Progenitor cell of endocrine pancreas (in vitro differentiated cells): ENCODE data around the gene SLC51A. TPM values are rescaled to one million over a fixed set of nuclear protein-coding genes. Genes with fewer than 3 reads are reported as not detected.

Experiments
- DNase-seq: peaks from one replicate; pipeline ENCODE4 v3.0.0; 2021; ENCODE audit warnings: low spot score; ENCODE audit not compliant: unreplicated experiment
- H3K27ac Mint-ChIP-seq: 2 replicates; pipeline ENCODE4 v1.8.0; 2021; ENCODE audit warnings: mild to moderate bottlenecking, moderate library complexity, mixed read lengths
- H3K27me3 Mint-ChIP-seq: 2 replicates; pipeline ENCODE4 v1.8.0; 2021; ENCODE audit warnings: mixed read lengths
- H3K36me3 Mint-ChIP-seq: 2 replicates; pipeline ENCODE4 v1.8.0; 2022; ENCODE audit warnings: mixed read lengths; ENCODE audit not compliant: insufficient read depth
- H3K4me1 Mint-ChIP-seq: 2 replicates; pipeline ENCODE4 v1.8.0; 2021; ENCODE audit warnings: low read depth, mixed read lengths
- H3K4me3 Mint-ChIP-seq: 2 replicates; pipeline ENCODE4 v1.8.0; 2021; ENCODE audit warnings: low read depth, mild to moderate bottlenecking, moderate library complexity, mixed read lengths
- H3K9me3 Mint-ChIP-seq: 2 replicates; pipeline ENCODE4 v1.8.0; 2021; ENCODE audit warnings: low read depth, mixed read lengths
- total RNA-seq: library from RNA; stranded (reverse); gene quantifications from 2 replicates; pipeline ENCODE4 v1.2.1, GENCODE V29; 2021
- TF ChIP-seq, protein P1 (sequence below): fragments of 200-600 bp; sonication (generic); IDR thresholded peaks from one replicate; pipeline ENCODE4 v1.5.0; 2021; ENCODE audit warnings: antibody characterized with exemption, mild to moderate bottlenecking; ENCODE audit not compliant: unreplicated experiment

Gene SLC51A
- total RNA-seq, 1 donor from 2014 or later: 0.34 TPM

DNA sequence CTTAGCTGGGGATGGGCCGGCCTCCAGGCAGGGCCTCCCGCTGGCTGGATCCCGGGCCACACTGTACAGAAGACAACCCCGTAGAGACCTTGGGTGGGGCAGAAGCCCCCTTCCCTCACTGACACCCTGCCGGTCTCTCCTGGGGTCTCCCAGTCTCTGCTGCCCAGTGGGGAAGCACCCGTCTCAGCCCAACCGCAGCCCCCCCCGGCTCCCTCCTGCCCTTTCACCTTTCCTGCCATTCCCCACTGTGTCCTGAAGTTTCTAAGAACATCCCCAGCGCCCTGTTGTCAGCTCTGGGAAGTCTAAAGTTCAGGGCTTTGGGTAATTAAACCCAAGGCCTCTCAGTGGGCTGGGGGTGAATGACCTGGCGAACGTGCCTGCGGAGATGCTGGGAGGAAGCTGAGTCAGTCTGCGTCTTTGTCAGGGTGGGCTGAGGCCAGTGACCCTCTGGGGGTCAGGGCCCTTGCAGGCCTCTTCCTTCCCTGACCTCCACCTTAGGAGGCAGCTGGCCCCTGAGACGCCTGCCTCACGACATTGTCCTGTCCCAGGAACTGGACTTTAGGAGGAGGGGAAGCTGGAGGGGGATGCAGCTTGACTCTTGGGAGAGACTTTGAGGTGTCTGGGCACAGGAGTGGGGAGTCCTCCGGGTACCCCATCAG lies 1.4 kb upstream of the SLC51A start:
- TF ChIP-seq, protein P1, sequence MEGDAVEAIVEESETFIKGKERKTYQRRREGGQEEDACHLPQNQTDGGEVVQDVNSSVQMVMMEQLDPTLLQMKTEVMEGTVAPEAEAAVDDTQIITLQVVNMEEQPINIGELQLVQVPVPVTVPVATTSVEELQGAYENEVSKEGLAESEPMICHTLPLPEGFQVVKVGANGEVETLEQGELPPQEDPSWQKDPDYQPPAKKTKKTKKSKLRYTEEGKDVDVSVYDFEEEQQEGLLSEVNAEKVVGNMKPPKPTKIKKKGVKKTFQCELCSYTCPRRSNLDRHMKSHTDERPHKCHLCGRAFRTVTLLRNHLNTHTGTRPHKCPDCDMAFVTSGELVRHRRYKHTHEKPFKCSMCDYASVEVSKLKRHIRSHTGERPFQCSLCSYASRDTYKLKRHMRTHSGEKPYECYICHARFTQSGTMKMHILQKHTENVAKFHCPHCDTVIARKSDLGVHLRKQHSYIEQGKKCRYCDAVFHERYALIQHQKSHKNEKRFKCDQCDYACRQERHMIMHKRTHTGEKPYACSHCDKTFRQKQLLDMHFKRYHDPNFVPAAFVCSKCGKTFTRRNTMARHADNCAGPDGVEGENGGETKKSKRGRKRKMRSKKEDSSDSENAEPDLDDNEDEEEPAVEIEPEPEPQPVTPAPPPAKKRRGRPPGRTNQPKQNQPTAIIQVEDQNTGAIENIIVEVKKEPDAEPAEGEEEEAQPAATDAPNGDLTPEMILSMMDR: no peak

DNA sequence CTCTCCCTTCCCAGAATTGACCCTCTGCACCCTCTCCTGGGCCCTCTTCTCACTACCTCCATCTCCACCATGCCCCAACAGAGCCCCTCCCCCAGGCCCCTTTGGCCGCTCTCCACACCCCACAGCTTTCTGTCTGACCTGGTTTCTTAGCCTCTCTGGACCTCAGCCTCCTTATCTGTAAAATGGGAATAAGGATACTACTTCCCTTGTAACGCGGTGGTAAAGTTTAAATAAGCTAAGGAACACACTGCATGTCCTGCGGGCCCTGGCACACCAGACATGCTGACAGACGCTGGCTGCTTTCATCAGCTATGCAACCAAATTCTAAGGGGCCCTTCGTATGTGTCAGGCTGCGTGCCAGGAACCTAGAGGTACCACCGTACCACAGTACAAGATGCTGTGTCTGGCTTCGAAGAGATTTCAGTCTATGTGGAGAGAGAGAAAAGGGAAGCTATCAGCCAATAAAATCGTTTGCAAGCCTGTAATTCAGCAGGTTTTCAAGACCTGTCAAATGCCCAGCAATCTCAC lies 777 bp upstream of the SLC51A start:
- Mint-ChIP-seq H3K27ac (no peak overlapping the region), H3K27me3 (peaks cover 21% of the 10 kb centered on the region), H3K9me3 (no peaks in the 10 kb centered on the region), H3K4me3 (no peak overlapping the region), H3K36me3 (no peaks in the 10 kb centered on the region), H3K4me1 (no peaks in the 10 kb centered on the region)
- TF ChIP-seq, protein P1: no peak
- no peak for DNase-seq

More for the DNA sequence above, 1.4 kb upstream of the SLC51A start:
- Mint-ChIP-seq H3K27me3 (peaks cover 27% of the 10 kb centered on the region), H3K27ac (no peak overlapping the region), H3K36me3 (no peaks in the 10 kb centered on the region), H3K9me3 (no peaks in the 10 kb centered on the region), H3K4me3 (no peak overlapping the region), H3K4me1 (no peaks in the 10 kb centered on the region)
- DNase-seq: no peak

DNA sequence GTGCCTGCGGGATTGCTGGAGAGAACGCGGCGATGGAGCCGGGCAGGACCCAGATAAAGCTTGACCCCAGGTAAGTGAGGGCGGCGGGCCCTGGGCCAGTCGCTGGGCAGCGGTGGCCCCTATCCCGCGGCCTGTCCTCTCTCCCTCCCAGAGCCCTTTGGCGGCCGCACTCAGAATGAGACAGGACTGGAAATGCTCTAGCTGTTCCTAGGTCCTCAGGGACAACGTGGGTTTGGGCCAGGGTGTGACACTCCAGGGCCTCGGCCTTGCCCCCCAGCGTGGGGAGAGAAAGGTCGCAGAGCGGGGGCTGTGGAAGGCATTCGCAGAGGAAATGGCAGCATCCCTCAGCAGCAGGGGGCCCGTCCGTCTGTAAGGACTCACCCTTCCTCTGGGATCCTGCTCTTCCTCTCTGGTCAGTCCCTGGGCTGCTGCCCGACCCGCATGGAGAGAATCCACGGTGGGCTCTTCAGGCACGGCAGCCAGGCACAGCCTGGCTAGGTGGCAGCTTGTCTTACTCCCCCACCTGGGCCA lies 412 bp downstream of the SLC51A start:
- Mint-ChIP-seq H3K36me3 (no peaks in the 10 kb centered on the region), H3K9me3 (no peaks in the 10 kb centered on the region), H3K27me3 (peaks cover 15% of the 10 kb centered on the region), H3K4me1 (no peaks in the 10 kb centered on the region), H3K4me3 (no peak overlapping the region), H3K27ac (no peak overlapping the region)
- TF ChIP-seq, protein P1: no peak
- no peak for DNase-seq

DNA sequence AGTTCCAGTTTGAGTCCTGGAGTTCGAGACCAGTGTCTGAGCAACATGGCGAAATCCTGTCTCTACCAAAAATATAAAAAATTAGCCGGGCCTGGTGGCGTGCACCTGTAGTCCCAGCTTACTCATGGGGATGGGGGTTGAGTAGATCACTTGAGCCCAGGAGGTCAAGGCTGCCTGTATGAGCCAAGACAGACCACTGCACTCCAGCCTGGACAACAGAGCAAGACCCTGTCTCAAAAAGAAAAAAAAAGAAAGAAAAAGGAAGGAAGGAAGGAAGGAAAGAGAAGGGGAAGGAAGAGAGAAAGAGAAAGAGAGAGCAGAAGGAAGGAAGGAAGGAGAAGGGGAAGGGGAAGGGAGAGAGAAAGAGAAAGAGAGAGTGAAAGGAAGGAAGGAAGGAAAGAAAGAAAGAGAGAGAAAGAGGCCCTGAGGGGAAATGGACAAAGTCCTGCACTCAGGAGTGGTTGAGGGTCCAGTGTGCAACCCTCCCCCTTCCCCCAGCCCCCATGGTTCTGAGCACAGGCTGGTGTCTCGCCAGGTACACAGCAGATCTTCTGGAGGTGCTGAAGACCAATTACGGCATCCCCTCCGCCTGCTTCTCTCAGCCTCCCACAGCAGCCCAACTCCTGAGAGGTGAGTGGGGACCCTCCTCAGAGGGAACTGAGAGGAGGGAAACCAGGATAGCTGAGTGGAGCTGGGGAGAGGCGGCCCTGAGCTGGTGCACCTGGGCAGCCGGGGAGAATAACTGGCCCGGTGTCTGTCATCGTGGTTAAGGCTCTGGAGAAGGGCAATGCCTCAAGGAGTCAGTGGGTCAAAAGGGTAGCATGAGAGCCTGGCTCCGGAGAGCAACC lies 1.2 kb downstream of the SLC51A start:
- Mint-ChIP-seq H3K36me3 (no peaks in the 10 kb centered on the region), H3K27me3 (peaks cover 15% of the 10 kb centered on the region), H3K4me1 (no peaks in the 10 kb centered on the region), H3K27ac (no peak overlapping the region), H3K4me3 (no peak overlapping the region), H3K9me3 (no peaks in the 10 kb centered on the region)
- TF ChIP-seq, protein P1: no peak
- DNase-seq: no peak

DNA sequence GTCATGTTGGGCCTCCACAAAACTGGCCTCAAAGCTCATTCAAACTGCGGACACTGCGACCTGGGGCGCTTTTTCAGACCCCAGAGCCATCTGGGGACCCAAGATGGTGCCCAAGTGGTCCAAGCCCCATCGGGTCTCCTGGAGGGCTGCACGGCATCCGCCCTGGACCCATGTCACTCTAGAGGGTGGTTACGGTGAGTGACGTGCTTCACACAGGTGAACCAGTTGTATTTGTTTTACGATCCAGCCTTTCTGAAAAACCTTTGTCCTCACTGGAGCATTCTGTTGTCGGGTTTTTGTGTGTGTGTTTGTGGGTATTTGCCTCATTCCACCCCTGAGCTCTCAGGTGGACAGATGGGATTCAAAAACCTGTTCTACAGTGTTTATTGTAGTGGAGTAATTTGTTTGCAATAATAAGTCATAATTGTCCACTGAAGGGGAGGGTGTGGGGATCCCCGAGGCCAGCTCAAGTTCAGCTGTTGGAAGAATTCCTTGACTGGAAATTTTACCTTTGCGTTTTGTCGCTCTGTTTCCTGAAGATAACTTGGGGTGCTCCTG lies 1.9 kb downstream of the SLC51A start:
- Mint-ChIP-seq H3K4me3 (no peak overlapping the region), H3K4me1 (no peaks in the 10 kb centered on the region), H3K9me3 (no peaks in the 10 kb centered on the region), H3K36me3 (no peaks in the 10 kb centered on the region), H3K27me3 (peaks cover 15% of the 10 kb centered on the region), H3K27ac (no peak overlapping the region)
- TF ChIP-seq, protein P1: no peak
- DNase-seq: no peak
